Ishikawa (cell line): Measurements from ENCODE around the gene ADGRL2.

Experiments used
- CEBPB ChIP-seq: IDR thresholded peaks from 2 replicates; pipeline ENCODE4 v1.6.1; 2012
- CREB1 ChIP-seq: IDR thresholded peaks from 2 replicates; pipeline ENCODE4 v1.6.1; 2012; ENCODE audit warnings: low read depth
- EGR1 ChIP-seq: IDR thresholded peaks from 2 replicates; pipeline ENCODE4 v1.6.1; 2012
- EP300 ChIP-seq: IDR thresholded peaks from 2 replicates; pipeline ENCODE4 v1.6.1; 2012; ENCODE audit warnings: borderline replicate concordance
- FOXM1 ChIP-seq: IDR thresholded peaks from 2 replicates; pipeline ENCODE4 v1.6.1; 2012; ENCODE audit warnings: low read depth, borderline replicate concordance
- NFIC ChIP-seq: IDR thresholded peaks from 2 replicates; pipeline ENCODE4 v1.6.1; 2012
- RAD21 ChIP-seq: IDR thresholded peaks from 2 replicates; pipeline ENCODE4 v1.6.1; 2012; ENCODE audit warnings: low read depth
- TAF1 ChIP-seq: IDR thresholded peaks from 2 replicates; pipeline ENCODE4 v1.6.1; 2012; ENCODE audit warnings: low read depth, mild to moderate bottlenecking
- TCF12 ChIP-seq: IDR thresholded peaks from 2 replicates; pipeline ENCODE4 v1.6.1; 2012; ENCODE audit warnings: low read depth
- TEAD4 ChIP-seq: IDR thresholded peaks from 2 replicates; pipeline ENCODE4 v1.6.1; 2012
- YY1 ChIP-seq: IDR thresholded peaks from 2 replicates; pipeline ENCODE4 v1.6.1; 2012; ENCODE audit warnings: low read depth
- ZBTB7A ChIP-seq: IDR thresholded peaks from 2 replicates; pipeline ENCODE4 v1.6.1; 2012; ENCODE audit warnings: low read depth
- TF ChIP-seq, protein P1 (sequence below): IDR thresholded peaks from 2 replicates; pipeline ENCODE4 v1.6.1; 2012; ENCODE audit warnings: low read depth, mild to moderate bottlenecking
- TF ChIP-seq, protein P2 (sequence below): IDR thresholded peaks from 2 replicates; pipeline ENCODE4 v1.6.1; 2012
- TF ChIP-seq, protein P3 (sequence below): IDR thresholded peaks from 2 replicates; pipeline ENCODE4 v1.6.1; 2012

Gene ADGRL2

DNA sequence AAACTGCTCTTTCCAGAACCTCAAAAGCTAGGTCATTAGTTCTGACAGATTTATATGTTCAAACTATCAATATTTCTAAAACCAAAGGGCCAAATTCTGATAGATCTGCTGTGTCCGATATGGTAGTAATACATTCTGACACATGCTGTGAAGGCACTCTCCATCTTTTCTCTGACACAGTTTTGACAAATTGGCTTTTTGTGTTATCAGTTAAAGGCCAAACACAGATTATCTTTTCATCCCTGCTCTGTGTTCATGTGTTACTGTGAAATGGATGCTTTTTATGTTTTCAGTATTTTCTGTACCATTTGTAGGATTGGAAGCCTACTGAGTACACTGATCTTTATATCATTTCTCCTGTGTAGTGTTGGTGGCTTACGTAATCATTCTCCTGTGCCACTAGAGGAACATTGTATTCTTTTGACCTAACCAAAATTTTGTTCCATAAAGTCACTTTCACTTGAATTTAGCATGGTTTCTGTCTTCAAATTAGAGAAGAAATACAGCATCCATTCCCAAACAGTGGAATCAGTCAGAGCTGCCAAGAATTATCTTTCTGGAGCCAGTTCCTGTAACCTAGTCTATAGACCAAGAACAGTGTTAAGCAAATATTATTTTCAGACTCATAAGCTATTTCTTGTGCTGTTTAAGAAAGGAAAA, 137.2 kb downstream of the ADGRL2 start:
- TF ChIP-seq NFIC, result no peak
- no peak for TF ChIP-seq TCF12
- TF ChIP-seq, protein P1, sequence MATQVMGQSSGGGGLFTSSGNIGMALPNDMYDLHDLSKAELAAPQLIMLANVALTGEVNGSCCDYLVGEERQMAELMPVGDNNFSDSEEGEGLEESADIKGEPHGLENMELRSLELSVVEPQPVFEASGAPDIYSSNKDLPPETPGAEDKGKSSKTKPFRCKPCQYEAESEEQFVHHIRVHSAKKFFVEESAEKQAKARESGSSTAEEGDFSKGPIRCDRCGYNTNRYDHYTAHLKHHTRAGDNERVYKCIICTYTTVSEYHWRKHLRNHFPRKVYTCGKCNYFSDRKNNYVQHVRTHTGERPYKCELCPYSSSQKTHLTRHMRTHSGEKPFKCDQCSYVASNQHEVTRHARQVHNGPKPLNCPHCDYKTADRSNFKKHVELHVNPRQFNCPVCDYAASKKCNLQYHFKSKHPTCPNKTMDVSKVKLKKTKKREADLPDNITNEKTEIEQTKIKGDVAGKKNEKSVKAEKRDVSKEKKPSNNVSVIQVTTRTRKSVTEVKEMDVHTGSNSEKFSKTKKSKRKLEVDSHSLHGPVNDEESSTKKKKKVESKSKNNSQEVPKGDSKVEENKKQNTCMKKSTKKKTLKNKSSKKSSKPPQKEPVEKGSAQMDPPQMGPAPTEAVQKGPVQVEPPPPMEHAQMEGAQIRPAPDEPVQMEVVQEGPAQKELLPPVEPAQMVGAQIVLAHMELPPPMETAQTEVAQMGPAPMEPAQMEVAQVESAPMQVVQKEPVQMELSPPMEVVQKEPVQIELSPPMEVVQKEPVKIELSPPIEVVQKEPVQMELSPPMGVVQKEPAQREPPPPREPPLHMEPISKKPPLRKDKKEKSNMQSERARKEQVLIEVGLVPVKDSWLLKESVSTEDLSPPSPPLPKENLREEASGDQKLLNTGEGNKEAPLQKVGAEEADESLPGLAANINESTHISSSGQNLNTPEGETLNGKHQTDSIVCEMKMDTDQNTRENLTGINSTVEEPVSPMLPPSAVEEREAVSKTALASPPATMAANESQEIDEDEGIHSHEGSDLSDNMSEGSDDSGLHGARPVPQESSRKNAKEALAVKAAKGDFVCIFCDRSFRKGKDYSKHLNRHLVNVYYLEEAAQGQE, result no peak
- no peak for TF ChIP-seq CEBPB

DNA sequence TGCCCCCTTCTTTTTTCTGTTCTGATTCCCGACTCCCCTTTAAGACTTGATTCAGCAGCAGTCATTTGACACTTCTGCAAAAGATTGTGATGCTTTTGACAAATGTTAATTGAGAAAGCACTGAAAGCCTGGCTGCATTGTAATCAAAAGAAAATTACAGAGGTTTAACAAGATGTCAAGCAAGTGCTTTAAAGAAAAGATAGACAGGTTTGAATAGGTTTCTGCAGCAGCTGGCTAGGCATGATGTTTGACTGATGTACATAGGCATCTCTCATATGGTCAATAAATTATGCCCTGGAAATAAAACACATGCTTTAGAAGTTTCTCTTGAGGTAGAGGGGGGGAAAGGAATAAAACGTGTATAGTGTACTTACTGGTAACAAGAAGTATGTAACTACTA, 147.8 kb downstream of the ADGRL2 start:
- TF ChIP-seq CEBPB, result no peak
- TF ChIP-seq, protein P2, sequence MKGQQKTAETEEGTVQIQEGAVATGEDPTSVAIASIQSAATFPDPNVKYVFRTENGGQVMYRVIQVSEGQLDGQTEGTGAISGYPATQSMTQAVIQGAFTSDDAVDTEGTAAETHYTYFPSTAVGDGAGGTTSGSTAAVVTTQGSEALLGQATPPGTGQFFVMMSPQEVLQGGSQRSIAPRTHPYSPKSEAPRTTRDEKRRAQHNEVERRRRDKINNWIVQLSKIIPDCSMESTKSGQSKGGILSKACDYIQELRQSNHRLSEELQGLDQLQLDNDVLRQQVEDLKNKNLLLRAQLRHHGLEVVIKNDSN, result no peak
- TF ChIP-seq, protein P1, result no peak
- no peak for TF ChIP-seq ZBTB7A
- TF ChIP-seq EP300, result no peak
- no peak for TF ChIP-seq TCF12
- no peak for TF ChIP-seq NFIC
- TF ChIP-seq, protein P3, sequence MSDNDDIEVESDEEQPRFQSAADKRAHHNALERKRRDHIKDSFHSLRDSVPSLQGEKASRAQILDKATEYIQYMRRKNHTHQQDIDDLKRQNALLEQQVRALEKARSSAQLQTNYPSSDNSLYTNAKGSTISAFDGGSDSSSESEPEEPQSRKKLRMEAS, result no peak
- TF ChIP-seq EGR1, result no peak
- no peak for TF ChIP-seq TAF1
- TF ChIP-seq FOXM1, result no peak
- no peak for TF ChIP-seq RAD21
- TF ChIP-seq YY1, result no peak
- no peak for TF ChIP-seq CREB1

DNA sequence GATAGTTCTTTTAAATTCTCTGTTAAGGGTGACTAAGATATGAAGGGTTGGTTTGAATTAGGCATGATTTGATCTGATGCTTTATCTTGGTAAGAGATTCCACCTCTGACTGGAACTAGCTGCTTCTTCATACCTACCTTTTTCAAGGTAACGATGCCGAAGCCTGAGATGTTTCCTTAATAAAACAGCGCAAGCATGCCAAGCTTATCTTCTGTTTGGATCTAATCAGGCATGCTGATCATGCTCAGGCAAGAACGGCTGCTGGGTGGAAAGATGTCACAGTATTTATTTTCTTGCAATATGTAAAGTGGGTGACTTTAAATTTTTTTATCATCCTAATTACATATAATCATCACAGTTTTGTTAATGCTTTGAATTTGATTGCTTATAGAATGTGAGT, 148.7 kb downstream of the ADGRL2 start:
- no peak for TF ChIP-seq TEAD4
- TF ChIP-seq CEBPB, result no peak
- TF ChIP-seq TCF12, result no peak
- TF ChIP-seq EP300, result no peak
- TF ChIP-seq, protein P3, result no peak
- TF ChIP-seq YY1, result no peak
- TF ChIP-seq, protein P1, result no peak
- TF ChIP-seq FOXM1, result no peak
- no peak for TF ChIP-seq ZBTB7A
- no peak for TF ChIP-seq NFIC
- TF ChIP-seq CREB1, result no peak
- TF ChIP-seq, protein P2, result no peak
- no peak for TF ChIP-seq RAD21

DNA sequence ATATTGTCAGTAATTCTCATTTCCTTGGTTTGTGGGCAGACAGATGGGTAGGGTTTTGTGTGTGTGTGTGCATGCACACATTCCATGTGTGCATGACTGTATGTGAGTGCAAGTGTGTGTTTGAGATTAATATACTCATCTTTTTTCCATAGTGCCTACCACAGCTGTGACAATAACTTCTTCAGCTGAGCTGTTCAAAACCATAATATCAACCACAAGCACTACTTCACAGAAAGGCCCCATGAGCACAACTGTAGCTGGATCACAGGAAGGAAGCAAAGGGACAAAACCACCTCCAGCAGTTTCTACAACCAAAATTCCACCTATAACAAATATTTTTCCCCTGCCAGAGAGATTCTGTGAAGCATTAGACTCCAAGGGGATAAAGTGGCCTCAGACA, 149.3 kb downstream of the ADGRL2 start:
- no peak for TF ChIP-seq RAD21

DNA sequence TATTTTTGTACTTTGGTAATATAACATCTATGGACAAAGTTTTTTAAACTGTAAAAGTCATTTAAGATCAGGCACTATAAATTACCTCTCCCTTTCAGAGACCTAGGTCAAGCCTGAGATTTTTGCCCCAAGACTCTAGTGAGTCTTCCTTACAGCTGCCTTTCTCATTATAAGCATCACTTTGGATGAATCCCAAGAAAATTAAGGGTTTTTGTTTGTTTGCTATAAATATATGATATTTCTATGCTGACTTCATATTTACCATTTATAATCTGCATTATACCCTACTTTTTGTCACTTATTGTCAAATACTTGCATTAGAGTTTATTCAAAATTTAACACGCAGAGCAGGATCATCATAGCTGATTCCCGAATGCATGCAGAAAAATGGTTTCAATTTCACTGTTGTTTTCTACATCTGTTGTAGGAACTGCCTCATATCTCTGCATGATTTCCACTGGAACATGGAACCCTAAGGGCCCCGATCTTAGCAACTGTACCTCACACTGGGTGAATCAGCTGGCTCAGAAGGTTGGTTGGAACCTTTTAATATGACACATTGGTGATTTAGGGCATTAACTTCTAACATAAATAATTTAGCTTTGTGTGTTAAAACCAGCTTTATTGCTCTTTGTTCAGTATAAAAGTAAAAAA, 150.0 kb downstream of the ADGRL2 start:
- TF ChIP-seq FOXM1 (no peak), YY1 (no peak), TEAD4 (no peak), CREB1 (no peak), CEBPB (no peak), TCF12 (no peak), TAF1 (no peak), ZBTB7A (no peak), EGR1 (no peak), NFIC (no peak), EP300 (no peak), RAD21 (no peak)
- TF ChIP-seq, protein P1, result no peak
- TF ChIP-seq, protein P3, result no peak
- TF ChIP-seq, protein P2, result no peak
